C4-2B (cell line): Measurements from ENCODE around the gene RRAGC.
"Not testable (repeated sequence)": the region's sequence is repeated elsewhere in the genome, so short reads cannot be mapped to it uniquely, and the experiment has no call there.

ENCODE experiments used
- H3K27ac ChIP-seq: fragments of 450-650 bp; 2 replicates; pipeline ENCODE4 v1.5.1; 2017
- CTCF ChIP-seq: fragments of 450-650 bp; conservative IDR thresholded peaks from 2 replicates; pipeline ENCODE4 v1.5.1; 2017; ENCODE audit warnings: mild to moderate bottlenecking
- ZFX ChIP-seq: fragments of 450-650 bp; IDR thresholded peaks from 2 replicates; pipeline ENCODE4 v1.6.1; 2017

RRAGC gene

GRCh38 chr1:38815903-38816627 is 43.5 kb downstream of the RRAGC start:
- TF ChIP-seq CTCF (no peak), ZFX (no peak)

GRCh38 chr1:38814984-38815464 is 44.5 kb downstream of the RRAGC start:
- no peak overlapping the region for H3K27ac ChIP-seq
- TF ChIP-seq ZFX: no peak
- no peak for TF ChIP-seq CTCF

More at GRCh38 chr1:38815903-38816627, 43.5 kb downstream of the RRAGC start:
- H3K27ac ChIP-seq: no peak overlapping the region

GRCh38 chr1:38814444-38814983 is 45.1 kb downstream of the RRAGC start:
- no peak overlapping the region for H3K27ac ChIP-seq
- TF ChIP-seq ZFX: no peak

- TF ChIP-seq ZFX (no peak), CTCF (no peak)
- H3K27ac ChIP-seq: no peak overlapping the region
Measured at GRCh38 chr1:38812981-38813380, 46.6 kb downstream of the RRAGC start.

GRCh38 chr1:38811466-38811865 is 48.1 kb downstream of the RRAGC start:
- not testable (repeated sequence) for H3K27ac ChIP-seq

- H3K27ac ChIP-seq: no peak overlapping the region
- no peak for TF ChIP-seq ZFX
- no peak for TF ChIP-seq CTCF
Measured at GRCh38 chr1:38806090-38806489, 53.5 kb downstream of the RRAGC start.

GRCh38 chr1:38805036-38805435 is 54.5 kb downstream of the RRAGC start:
- H3K27ac ChIP-seq: no peak overlapping the region
- no peak for TF ChIP-seq ZFX

- TF ChIP-seq CTCF: no peak
- no peak for TF ChIP-seq ZFX
- no peak overlapping the region for H3K27ac ChIP-seq
Measured at GRCh38 chr1:38804062-38804886, 55.3 kb downstream of the RRAGC start.

- TF ChIP-seq CTCF (no peak), ZFX (no peak)
- H3K27ac ChIP-seq: no peak overlapping the region
Measured at GRCh38 chr1:38803647-38804046, 55.9 kb downstream of the RRAGC start.
